K562 (cell line): ENCODE data around the gene NPB.

Experiments used
- CTCF ChIP-seq, 3 experiments: IDR thresholded peaks in 2 of 3; conservative IDR thresholded peaks in 1 of 3; 2 replicates each; pipeline ENCODE4 v1.5.1; 2011 to 2012; ENCODE audit warnings: low read length in 3 of 3, mild to moderate bottlenecking in 3 of 3, control low read depth in 2 of 3, improper control_type of control experiment in 1 of 3, inconsistent platforms in 1 of 3, low read depth in 1 of 3, mixed read lengths in 1 of 3, moderate library complexity in 1 of 3; ENCODE audit not compliant: insufficient read depth in 2 of 3
- EZH2 ChIP-seq: IDR thresholded peaks from 2 replicates; pipeline ENCODE4 v1.6.1; 2012; ENCODE audit warnings: low read depth, mild to moderate bottlenecking, inconsistent platforms, low read length, borderline replicate concordance
- MNT ChIP-seq, 2 experiments: fragments of 450-650 bp; conservative IDR thresholded peaks; 2 replicates each; pipeline ENCODE4 v1.6.1; 2017; ENCODE audit warnings: mild to moderate bottlenecking in 2 of 2, moderate library complexity in 2 of 2
- POLR2AphosphoS5 ChIP-seq: IDR thresholded peaks from 2 replicates; pipeline ENCODE4 v1.6.1; 2011; ENCODE audit warnings: mild to moderate bottlenecking, low read depth, low read length, moderate library complexity; ENCODE audit not compliant: control insufficient read depth, insufficient read depth
- RFX5 ChIP-seq: IDR thresholded peaks from 2 replicates; pipeline ENCODE4 v1.6.1; 2011; ENCODE audit warnings: low read depth, mild to moderate bottlenecking, improper control_type of control experiment, low read length

GRCh38 chr17:81903896-81904599, 2.0 kb downstream of the NPB start:
- TF ChIP-seq MNT (conservative IDR thresholded peaks at IDR 0.05) (no peak), EZH2 (no peak), POLR2AphosphoS5 (no peak), RFX5 (no peak), CTCF (IDR thresholded peaks at IDR 0.05 in 2 of 3, conservative IDR thresholded peaks at IDR 0.05 in 1 of 3; ENCODE audit: insufficient read depth in 2 of 3, low read depth in 1 of 3, low read length in 3 of 3) (no peak)
